H1 (cell line): Measurements from ENCODE around the gene GPR35. TPM values are rescaled to one million over a fixed set of nuclear protein-coding genes. Genes with fewer than 3 reads are reported as not detected.

Experiments used
- CTCF ChIA-PET: fragments of 300-600 bp; sonication (Branson Sonifier 250); formaldehyde crosslinking; loops from one replicate; lab custom pipeline; 2021; ENCODE audit not compliant: partially characterized antibody; lab: Charles Lee
- POLR2A ChIA-PET: fragments of 300-600 bp; sonication (Branson Sonifier 250); formaldehyde crosslinking; loops from one replicate; lab custom pipeline; 2021; ENCODE audit warnings: inconsistent platforms; ENCODE audit not compliant: partially characterized antibody; lab: Charles Lee
- DNase-seq, 2 experiments: peaks; one replicate each; pipeline versions ENCODE4 v3.0.0 to v3.0.0-alpha.2; 2010 to 2022; ENCODE audit warnings: low spot score in 2 of 2, low read depth in 1 of 2, mixed read lengths in 1 of 2
- FAIRE-seq: peaks from 2 replicates; lab custom pipeline; 2011; peaks lifted over from hg19 to GRCh38; lab: Jason Lieb, UNC
- H2AFZ ChIP-seq: 2 replicates; pipeline ENCODE4 v1.8.1; 2012; ENCODE audit warnings: low read length, inconsistent platforms
- H2AK5ac ChIP-seq: 2 replicates; pipeline ENCODE4 v1.6.1; 2013; ENCODE audit warnings: low read depth, low read length
- H2BK120ac ChIP-seq: replicated peaks from 2 replicates; pipeline ENCODE3; 2013; ENCODE audit warnings: low read depth, low read length, inconsistent platforms
- H2BK12ac ChIP-seq: 2 replicates; pipeline ENCODE4 v1.6.1; 2013; ENCODE audit warnings: low read depth, low read length
- H2BK15ac ChIP-seq: 2 replicates; pipeline ENCODE4 v1.6.1; 2013; ENCODE audit warnings: low read length
- H2BK20ac ChIP-seq: 2 replicates; pipeline ENCODE4 v1.6.1; 2013; ENCODE audit warnings: low read length
- H2BK5ac ChIP-seq: 2 replicates; pipeline ENCODE4 v1.6.1; 2013; ENCODE audit warnings: low read depth, low read length
- H3K14ac ChIP-seq: 2 replicates; pipeline ENCODE4 v1.6.1; 2013; ENCODE audit warnings: inconsistent platforms; ENCODE audit not compliant: insufficient read length
- H3K18ac ChIP-seq: 2 replicates; pipeline ENCODE4 v1.6.1; 2013; ENCODE audit warnings: low read length; ENCODE audit errors: extremely low read depth
- H3K23ac ChIP-seq: 2 replicates; pipeline ENCODE4 v1.6.1; 2013; ENCODE audit warnings: inconsistent platforms; ENCODE audit not compliant: insufficient read length
- H3K23me2 ChIP-seq: 2 replicates; pipeline ENCODE4 v1.6.1; 2013; ENCODE audit warnings: low read depth, low read length
- H3K27ac ChIP-seq: 2 replicates; pipeline ENCODE4 v1.6.1; 2011; ENCODE audit warnings: low read depth, low read length, inconsistent platforms
- H3K27me3 ChIP-seq, 4 experiments: replicated peaks in 1 of 4; 1 replicate in 1 of 4; 2 replicates in 3 of 4; pipeline versions ENCODE4 v1.6.1 to v1.8.1; 2011 to 2013; ENCODE audit warnings: low read length in 3 of 4, mild to moderate bottlenecking in 3 of 4, inconsistent platforms in 2 of 4, mixed read lengths in 2 of 4, moderate library complexity in 1 of 4; ENCODE audit not compliant: control insufficient read depth in 3 of 4, insufficient read depth in 3 of 4; ENCODE audit errors: extremely low read depth in 1 of 4
- H3K36me3 ChIP-seq, 4 experiments: 2 replicates each; pipeline versions ENCODE4 v1.6.1 to v1.8.1; 2011 to 2013; ENCODE audit warnings: mild to moderate bottlenecking in 4 of 4, low read length in 3 of 4, moderate library complexity in 2 of 4, control low read depth in 1 of 4, inconsistent platforms in 1 of 4; ENCODE audit not compliant: insufficient read depth in 4 of 4, control insufficient read depth in 2 of 4
- H3K4ac ChIP-seq: replicated peaks from 2 replicates; pipeline ENCODE3; 2013; ENCODE audit warnings: low read length, low read depth, mixed read lengths, inconsistent platforms; ENCODE audit not compliant: insufficient read length
- H3K4me1 ChIP-seq, 4 experiments: replicated peaks in 1 of 4; 1 replicate in 1 of 4; 2 replicates in 3 of 4; pipeline versions ENCODE4 v1.6.1 to v1.8.1; 2011 to 2013; ENCODE audit warnings: low read length in 3 of 4, inconsistent platforms in 2 of 4, mixed read lengths in 1 of 4; ENCODE audit not compliant: insufficient read depth in 4 of 4, control insufficient read depth in 3 of 4
- H3K4me2 ChIP-seq, 2 experiments: 2 replicates each; pipeline versions ENCODE4 v1.6.1 to v1.8.1; 2011 to 2013; ENCODE audit warnings: low read depth in 2 of 2, low read length in 2 of 2, control low read depth in 1 of 2, inconsistent platforms in 1 of 2, mild to moderate bottlenecking in 1 of 2; ENCODE audit not compliant: insufficient read depth in 1 of 2
- H3K4me3 ChIP-seq, 4 experiments: fragments of 200-600, 300-600 bp in 1 of 4; sonication (generic), shearing (Covaris generic), sonication (Bioruptor Twin) in 1 of 4; 2 replicates each; pipeline versions ENCODE4 v1.5.1 to v1.8.1; 2011 to 2016; ENCODE audit warnings: low read length in 4 of 4, low read depth in 3 of 4, control low read depth in 2 of 4, inconsistent platforms in 2 of 4, mild to moderate bottlenecking in 2 of 4, mixed read lengths in 1 of 4, moderate library complexity in 1 of 4; ENCODE audit not compliant: insufficient read depth in 2 of 4; ENCODE audit errors: extremely low read depth in 1 of 4
- H3K56ac ChIP-seq: replicated peaks from 2 replicates; pipeline ENCODE3; 2013; ENCODE audit warnings: low read depth, mild to moderate bottlenecking, mixed read lengths, low read length, inconsistent platforms; ENCODE audit not compliant: insufficient read length
- H3K79me1 ChIP-seq: 2 replicates; pipeline ENCODE4 v1.6.1; 2013; ENCODE audit warnings: low read depth, low read length, control low read depth
- H3K79me2 ChIP-seq, 2 experiments: 2 replicates each; pipeline versions ENCODE4 v1.6.1 to v1.8.1; 2012 to 2013; ENCODE audit warnings: low read length in 2 of 2, mild to moderate bottlenecking in 2 of 2, inconsistent platforms in 1 of 2; ENCODE audit not compliant: insufficient read depth in 2 of 2, control insufficient read depth in 1 of 2
- H3K9ac ChIP-seq, 4 experiments: replicated peaks in 1 of 4; 1 replicate in 1 of 4; 2 replicates in 3 of 4; pipeline versions ENCODE4 v1.6.1 to v1.8.1; 2011 to 2013; ENCODE audit warnings: low read depth in 3 of 4, low read length in 3 of 4, control low read depth in 2 of 4, mild to moderate bottlenecking in 2 of 4, moderate library complexity in 2 of 4, inconsistent platforms in 1 of 4; ENCODE audit errors: extremely low read depth in 1 of 4
- H3K9me3 ChIP-seq, 2 experiments: 2 replicates each; pipeline versions ENCODE4 v1.6.1 to v1.8.1; 2012 to 2013; ENCODE audit warnings: mild to moderate bottlenecking in 2 of 2, moderate library complexity in 2 of 2, control low read depth in 1 of 2, inconsistent platforms in 1 of 2, low read depth in 1 of 2, low read length in 1 of 2, mixed read lengths in 1 of 2; ENCODE audit not compliant: insufficient read depth in 2 of 2
- H4K20me1 ChIP-seq, 2 experiments: replicated peaks in 1 of 2; 2 replicates each; pipeline versions ENCODE3 to v1.8.1; 2011 to 2013; ENCODE audit warnings: inconsistent platforms in 2 of 2, low read length in 2 of 2, mild to moderate bottlenecking in 1 of 2; ENCODE audit not compliant: insufficient read depth in 2 of 2, control insufficient read depth in 1 of 2
- H4K5ac ChIP-seq: 2 replicates; pipeline ENCODE4 v1.6.1; 2013; ENCODE audit warnings: low read length, low read depth, mixed read lengths, inconsistent platforms; ENCODE audit not compliant: insufficient read length
- H4K8ac ChIP-seq: 2 replicates; pipeline ENCODE4 v1.8.0; 2013; ENCODE audit warnings: mild to moderate bottlenecking, moderate library complexity, low read length, inconsistent platforms; ENCODE audit not compliant: insufficient read depth; ENCODE audit errors: extremely low read depth
- H4K91ac ChIP-seq: replicated peaks from 2 replicates; pipeline ENCODE3; 2013; ENCODE audit warnings: low read length, mixed read lengths, inconsistent platforms; ENCODE audit not compliant: insufficient read length
- BCL11A ChIP-seq, 2 experiments: IDR thresholded peaks; one replicate each; pipeline ENCODE4 v1.6.1; 2011; ENCODE audit warnings: low read depth in 2 of 2, low read length in 2 of 2, mild to moderate bottlenecking in 2 of 2
- CEBPB ChIP-seq: IDR thresholded peaks from 2 replicates; pipeline ENCODE4 v1.6.1; 2012; ENCODE audit warnings: low read depth, low read length
- JUN ChIP-seq: IDR thresholded peaks from 2 replicates; pipeline ENCODE4 v1.6.1; 2011; ENCODE audit warnings: low read depth, mild to moderate bottlenecking, improper control_type of control experiment, low read length
- JUND ChIP-seq: IDR thresholded peaks from 2 replicates; pipeline ENCODE4 v1.6.1; 2011; ENCODE audit warnings: mild to moderate bottlenecking, improper control_type of control experiment, low read length
- POLR2A ChIP-seq, 2 experiments: IDR thresholded peaks; 1 replicate in 1 of 2; 2 replicates in 1 of 2; pipeline ENCODE4 v1.6.1; 2011; ENCODE audit warnings: low read depth in 2 of 2, low read length in 2 of 2, mild to moderate bottlenecking in 2 of 2; ENCODE audit errors: control extremely low read depth in 1 of 2
- POLR2AphosphoS5 ChIP-seq: IDR thresholded peaks from 2 replicates; pipeline ENCODE4 v1.6.1; 2011; ENCODE audit warnings: low read depth, low read length
- RAD21 ChIP-seq, 2 experiments: IDR thresholded peaks in 1 of 2; conservative IDR thresholded peaks in 1 of 2; 2 replicates each; pipeline ENCODE4 v1.6.1; 2011; ENCODE audit warnings: low read depth in 2 of 2, low read length in 2 of 2, improper control_type of control experiment in 1 of 2, inconsistent platforms in 1 of 2, mild to moderate bottlenecking in 1 of 2, moderate library complexity in 1 of 2
- SAP30 ChIP-seq: fragments of 300-600 bp; sonication (generic); IDR thresholded peaks from 2 replicates; pipeline ENCODE4 v1.7.1; 2012; ENCODE audit warnings: low read length, moderate library complexity, mild to moderate bottlenecking, inconsistent platforms; ENCODE audit not compliant: insufficient read depth, insufficient replicate concordance
- SP4 ChIP-seq: IDR thresholded peaks from 2 replicates; pipeline ENCODE4 v1.6.1; 2012; ENCODE audit warnings: low read length, inconsistent platforms
- TBP ChIP-seq: IDR thresholded peaks from 2 replicates; pipeline ENCODE4 v1.6.1; 2011; ENCODE audit warnings: low read depth, low read length, improper control_type of control experiment
- TCF12 ChIP-seq: IDR thresholded peaks from 2 replicates; pipeline ENCODE4 v1.6.1; 2011; ENCODE audit warnings: low read depth, mild to moderate bottlenecking, low read length
- TEAD4 ChIP-seq: IDR thresholded peaks from 2 replicates; pipeline ENCODE4 v1.6.1; 2012; ENCODE audit warnings: low read depth, low read length, inconsistent platforms, mixed read lengths
- YY1 ChIP-seq: IDR thresholded peaks from 2 replicates; pipeline ENCODE4 v1.6.1; 2011; ENCODE audit warnings: low read depth, mild to moderate bottlenecking, low read length
- WGBS, 2 experiments: shearing (Covaris generic) in 1 of 2; methylation state at CpG; one replicate each; pipeline versions ENCODE4 v1.1.6 to v1.1.7; 2013 to 2015; ENCODE audit warnings: low lambda C conversion rate in 2 of 2, mixed read lengths in 2 of 2, inconsistent platforms in 1 of 2, low coverage in 1 of 2, missing lambda C conversion rate in 1 of 2; ENCODE audit not compliant: insufficient replicate concordance in 2 of 2, insufficient coverage in 1 of 2, insufficient read length in 1 of 2; ENCODE audit errors: extremely low coverage in 1 of 2, missing lambda C conversion rate in 1 of 2; 5-methylcytosine and 5-hydroxymethylcytosine counted together
- polyA plus RNA-seq, 7 experiments: library from polyadenylated mRNA; depleted of rRNA in 3 of 7; stranded (reverse) in 5 of 7; unstranded in 2 of 7; fragments of >200 nt in 5 of 7; fragments of 200-250 nt in 2 of 7; gene quantifications; 1 replicate in 5 of 7; 2 replicates in 1 of 7; 4 replicates in 1 of 7; pipeline versions ENCODE4 v1.2.1 to v1.2.3, GENCODE V29; 2011 to 2013; ENCODE audit warnings: missing spikeins in 2 of 7, mixed read lengths in 2 of 7
- total RNA-seq: library from RNA; stranded (reverse); fragmentation: NEBNext Ultra II Directional; extraction: Animal tissue kit (Norgen Biotek cat#: 25700); gene quantifications from 2 replicates; pipeline ENCODE4 v1.2.1, GENCODE V29; 2021

Gene GPR35
- total and polyA plus RNA-seq, 2 of the 8 experiments (the other 6 are each of a cell fraction or from before 2014, with no cell fraction given), result 0.47 TPM; not detected in 1

- H3K79me1 ChIP-seq, result no peaks in the 10 kb centered on the region
- no peaks in the 10 kb centered on the region; a peak in 1 of 7 replicates for H3K27me3 ChIP-seq
- no peak overlapping the region for H3K4me3 ChIP-seq
- no peak overlapping the region for H2AK5ac ChIP-seq
- 87% methylated on average over 6 of the region's 6 CpGs; no CpG with 5 or more reads in 1 of the 2 experiments for WGBS, 2 experiments
- CTCF ChIA-PET, result no interaction called here
- DNase-seq, result no peak
- H3K9ac ChIP-seq, result no peak overlapping the region
- peaks cover 32 to 62% of the 10 kb centered on the region in 2 experiments for H3K9me3 ChIP-seq
- no peak for FAIRE-seq
- POLR2A ChIA-PET, result no interaction called here
- H4K5ac ChIP-seq, result no peak overlapping the region
- H2BK20ac ChIP-seq, result no peak overlapping the region
- no peak overlapping the region for H4K91ac ChIP-seq
- H2AFZ ChIP-seq, result no peak overlapping the region
- no peaks in the 10 kb centered on the region for H4K20me1 ChIP-seq
- no peak overlapping the region for H3K4me2 ChIP-seq
- H3K23me2 ChIP-seq, result no peaks in the 10 kb centered on the region
- no peak overlapping the region for H3K56ac ChIP-seq
- H2BK12ac ChIP-seq, result no peak overlapping the region
- no peak overlapping the region for H3K23ac ChIP-seq
- no peaks in the 10 kb centered on the region for H3K36me3 ChIP-seq
- no peak overlapping the region for H3K4ac ChIP-seq
- H2BK120ac ChIP-seq, result no peak overlapping the region
- H3K79me2 ChIP-seq, result no peaks in the 10 kb centered on the region
- no peak overlapping the region for H3K27ac ChIP-seq
- H3K18ac ChIP-seq, result no peak overlapping the region
- H3K4me1 ChIP-seq, result no peaks in the 10 kb centered on the region
- H2BK5ac ChIP-seq, result no peak overlapping the region
- no peak overlapping the region for H4K8ac ChIP-seq
- H3K14ac ChIP-seq, result no peak overlapping the region
- H2BK15ac ChIP-seq, result no peak overlapping the region
- no peak for TF ChIP-seq BCL11A (IDR thresholded peaks at IDR 0.05; ENCODE audit: low read depth in 2 of 2, low read length in 2 of 2)
- TF ChIP-seq POLR2A (IDR thresholded peaks at IDR 0.05; ENCODE audit: control extremely low read depth in 1 of 2, low read depth in 2 of 2, low read length in 2 of 2), result no peak
- TF ChIP-seq TEAD4, result no peak
- no peak for TF ChIP-seq RAD21 (IDR thresholded peaks at IDR 0.05 in 1 of 2, conservative IDR thresholded peaks at IDR 0.05 in 1 of 2; ENCODE audit: low read depth in 2 of 2, low read length in 2 of 2)
- no peak for TF ChIP-seq SP4
- no peak for TF ChIP-seq TCF12
- TF ChIP-seq POLR2AphosphoS5, result no peak
- no peak for TF ChIP-seq YY1
- TF ChIP-seq SAP30, result no peak
- no peak for TF ChIP-seq JUND
- TF ChIP-seq TBP, result no peak
- no peak for TF ChIP-seq JUN
- no peak for TF ChIP-seq CEBPB
Observed at GRCh38 chr2:240635121-240635997, 10.1 kb downstream of the GPR35 start.
